ENCODE measurements around the gene PYGL.
A peak's percentile ranks its signal among the peaks of the same experiment; 100 is the strongest.

GRCh38 chr14:50955373-50956043 lies 11.2 kb upstream of the PYGL start:
- TF ChIP-seq, protein P1, sequence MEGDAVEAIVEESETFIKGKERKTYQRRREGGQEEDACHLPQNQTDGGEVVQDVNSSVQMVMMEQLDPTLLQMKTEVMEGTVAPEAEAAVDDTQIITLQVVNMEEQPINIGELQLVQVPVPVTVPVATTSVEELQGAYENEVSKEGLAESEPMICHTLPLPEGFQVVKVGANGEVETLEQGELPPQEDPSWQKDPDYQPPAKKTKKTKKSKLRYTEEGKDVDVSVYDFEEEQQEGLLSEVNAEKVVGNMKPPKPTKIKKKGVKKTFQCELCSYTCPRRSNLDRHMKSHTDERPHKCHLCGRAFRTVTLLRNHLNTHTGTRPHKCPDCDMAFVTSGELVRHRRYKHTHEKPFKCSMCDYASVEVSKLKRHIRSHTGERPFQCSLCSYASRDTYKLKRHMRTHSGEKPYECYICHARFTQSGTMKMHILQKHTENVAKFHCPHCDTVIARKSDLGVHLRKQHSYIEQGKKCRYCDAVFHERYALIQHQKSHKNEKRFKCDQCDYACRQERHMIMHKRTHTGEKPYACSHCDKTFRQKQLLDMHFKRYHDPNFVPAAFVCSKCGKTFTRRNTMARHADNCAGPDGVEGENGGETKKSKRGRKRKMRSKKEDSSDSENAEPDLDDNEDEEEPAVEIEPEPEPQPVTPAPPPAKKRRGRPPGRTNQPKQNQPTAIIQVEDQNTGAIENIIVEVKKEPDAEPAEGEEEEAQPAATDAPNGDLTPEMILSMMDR (IDR thresholded peaks at IDR 0.05; ENCODE audit: insufficient read depth, low read length), result peak; percentile 9
- TF ChIP-seq GABPA (IDR thresholded peaks at IDR 0.05; ENCODE audit: low read depth), result no peak

All from HL-60 (cell line).